ENCODE results near the gene SLC7A6.

DNA sequence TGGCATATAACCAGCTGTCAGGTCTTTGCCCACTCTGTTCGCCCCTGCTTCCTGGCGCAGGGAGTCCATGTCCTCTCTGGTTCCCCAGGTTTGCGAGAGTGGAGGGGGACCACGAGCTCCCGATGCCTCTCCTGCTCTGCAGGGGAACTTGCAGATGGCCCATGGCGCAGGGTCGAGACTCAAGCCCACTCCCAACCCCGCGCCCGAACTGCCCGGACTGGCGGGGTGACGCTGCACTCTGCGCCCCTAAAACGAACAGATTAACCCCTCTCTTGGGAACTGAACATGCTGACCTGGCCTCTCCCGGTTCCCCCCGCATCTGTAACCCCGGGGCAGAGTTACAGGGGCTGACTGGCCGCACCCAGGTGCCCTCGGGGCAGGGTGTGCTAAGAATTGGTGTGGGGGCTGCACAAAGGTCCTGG lies 19.8 kb upstream of the SLC7A6 start:
- TF ChIP-seq CTCF (IDR thresholded peaks at IDR 0.05; ENCODE audit: poor library complexity) (no peak), EZH2phosphoT487 (IDR thresholded peaks at IDR 0.05; ENCODE audit: low read depth, severe bottlenecking, unreplicated experiment) (no peak), EZH2 (IDR thresholded peaks at IDR 0.05; ENCODE audit: borderline replicate concordance) (no peak)
